ENCODE measurements around the gene SLC2A6. TPM values are rescaled to one million over a fixed set of nuclear protein-coding genes. Genes with fewer than 3 reads are reported as not detected.

SLC2A6 gene
- total and polyA plus RNA-seq, 11 donors: 1.8 to 10.4 (median 3.2) TPM

DNA sequence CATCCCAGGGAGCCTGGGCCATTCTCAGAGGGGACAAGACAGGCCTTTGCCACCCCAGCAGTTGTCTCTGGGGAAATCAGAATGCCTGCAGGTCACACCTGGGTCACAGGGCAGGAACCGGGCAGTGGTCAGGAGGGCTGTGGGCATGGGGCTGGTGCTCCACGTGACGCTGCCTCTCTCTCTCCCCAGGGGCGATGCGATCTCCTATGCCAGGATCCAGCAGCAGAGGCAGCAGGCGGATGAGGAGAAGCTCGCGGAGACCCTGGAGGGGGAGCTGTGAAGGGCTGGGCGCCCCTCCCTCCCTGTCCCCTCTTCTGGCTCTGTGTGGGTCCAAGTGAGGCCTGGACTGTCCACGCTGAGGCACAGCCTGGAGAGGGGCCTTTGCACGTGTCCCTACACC is 10.5 kb downstream of the SLC2A6 start:
- H3K36me3 ChIP-seq: peaks cover 0 to 30% (median 8%) of the 10 kb centered on the region in 9 donors
- H3K27me3 ChIP-seq: no peaks in the 10 kb centered on the region
- H3K9me3 ChIP-seq: no peaks in the 10 kb centered on the region
- H3K27ac ChIP-seq: no peak overlapping the region
- H3K4me3 ChIP-seq: no peak overlapping the region
- intact Hi-C loops (cut with DNase I): loop anchor here in 1 of 10 donors (10.0 kb wide), 1 partner anchor 54 kb away; the partner anchor contains the start of gene REXO4
- H3K4me1 ChIP-seq: peaks cover 0 to 11% (median 0%) of the 10 kb centered on the region in 12 donors
- DNase-seq (no peak), ATAC-seq (no peak)
- 89 to 97% (median 93%) methylated on average over 10 to 11 of the region's 11 CpGs for WGBS, 4 donors
- no peak for TF ChIP-seq POLR2A (IDR thresholded peaks at IDR 0.05)
- TF ChIP-seq, protein P1, sequence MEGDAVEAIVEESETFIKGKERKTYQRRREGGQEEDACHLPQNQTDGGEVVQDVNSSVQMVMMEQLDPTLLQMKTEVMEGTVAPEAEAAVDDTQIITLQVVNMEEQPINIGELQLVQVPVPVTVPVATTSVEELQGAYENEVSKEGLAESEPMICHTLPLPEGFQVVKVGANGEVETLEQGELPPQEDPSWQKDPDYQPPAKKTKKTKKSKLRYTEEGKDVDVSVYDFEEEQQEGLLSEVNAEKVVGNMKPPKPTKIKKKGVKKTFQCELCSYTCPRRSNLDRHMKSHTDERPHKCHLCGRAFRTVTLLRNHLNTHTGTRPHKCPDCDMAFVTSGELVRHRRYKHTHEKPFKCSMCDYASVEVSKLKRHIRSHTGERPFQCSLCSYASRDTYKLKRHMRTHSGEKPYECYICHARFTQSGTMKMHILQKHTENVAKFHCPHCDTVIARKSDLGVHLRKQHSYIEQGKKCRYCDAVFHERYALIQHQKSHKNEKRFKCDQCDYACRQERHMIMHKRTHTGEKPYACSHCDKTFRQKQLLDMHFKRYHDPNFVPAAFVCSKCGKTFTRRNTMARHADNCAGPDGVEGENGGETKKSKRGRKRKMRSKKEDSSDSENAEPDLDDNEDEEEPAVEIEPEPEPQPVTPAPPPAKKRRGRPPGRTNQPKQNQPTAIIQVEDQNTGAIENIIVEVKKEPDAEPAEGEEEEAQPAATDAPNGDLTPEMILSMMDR (IDR thresholded peaks at IDR 0.05): no peak

DNA sequence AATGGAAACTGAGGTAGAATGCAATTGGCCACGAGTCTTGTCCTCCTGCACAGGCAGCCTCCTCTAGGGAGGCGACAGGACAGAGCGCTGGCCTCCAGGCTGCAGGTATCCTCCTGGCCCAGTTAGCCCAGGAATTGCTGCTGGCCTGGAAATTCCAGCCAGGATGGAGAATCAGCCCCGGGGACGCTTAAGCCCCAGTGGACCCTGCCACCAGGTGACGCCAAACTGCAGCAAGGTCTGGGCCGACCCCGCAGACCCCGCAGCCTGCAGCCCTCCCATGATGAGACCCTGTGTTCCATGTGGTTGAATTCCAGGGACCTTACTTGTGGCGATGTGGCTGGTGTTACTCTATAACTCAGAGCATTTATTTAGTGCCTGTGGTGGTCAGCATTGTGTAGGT is 11.8 kb downstream of the SLC2A6 start:
- Histone ChIP-seq H3K9me3 (no peaks in the 10 kb centered on the region), H3K27me3 (no peaks in the 10 kb centered on the region), H3K27ac (no peak overlapping the region), H3K4me1 (peaks cover 0 to 10% (median 0%) of the 10 kb centered on the region in 12 donors), H3K4me3 (no peak overlapping the region), H3K36me3 (peaks cover 0 to 28% (median 8%) of the 10 kb centered on the region in 9 donors)
- TF ChIP-seq, protein P1 (IDR thresholded peaks at IDR 0.05): no peak
- no peak for TF ChIP-seq POLR2A (IDR thresholded peaks at IDR 0.05)
- WGBS, 4 donors: 85 to 90% (median 87%) methylated on average over 10 of the region's 10 CpGs
- intact Hi-C loops (cut with DNase I): loop anchor here in 1 of 10 donors (10.0 kb wide), 1 partner anchor 52 kb away; the partner anchor contains the start of gene REXO4
- DNase-seq: no peak
- no peak for ATAC-seq

DNA sequence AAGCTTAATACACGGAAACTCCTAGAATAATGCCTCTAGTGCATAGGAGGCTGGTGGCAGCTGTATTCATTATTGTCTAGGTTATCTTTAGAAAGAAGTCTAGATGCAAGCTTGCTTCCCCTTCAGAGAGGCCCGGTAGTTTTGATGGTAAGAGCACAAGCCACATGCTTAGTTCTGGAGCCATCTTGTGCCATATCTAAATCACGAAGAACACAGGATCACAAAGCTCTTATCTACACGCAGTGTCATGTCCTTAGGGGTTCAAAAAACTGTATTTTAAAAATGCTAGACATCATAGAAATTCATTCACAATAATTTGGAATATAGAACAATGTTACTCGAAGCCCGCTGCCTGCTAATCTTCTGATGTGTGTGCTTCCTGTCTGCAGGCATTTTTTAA is 12.9 kb downstream of the SLC2A6 start:
- Histone ChIP-seq H3K4me1 (peaks cover 0 to 5% (median 1%) of the 10 kb centered on the region in 12 donors), H3K4me3 (no peak overlapping the region), H3K27ac (no peak overlapping the region), H3K36me3 (peaks cover 0 to 28% (median 3%) of the 10 kb centered on the region in 9 donors), H3K9me3 (no peaks in the 10 kb centered on the region), H3K27me3 (no peaks in the 10 kb centered on the region)
- WGBS, 4 donors: 73 to 84% (median 75%) methylated on average over 6 of the region's 6 CpGs
- ATAC-seq: no peak
- no peak for DNase-seq
- TF ChIP-seq, protein P1 (IDR thresholded peaks at IDR 0.05): no peak
- TF ChIP-seq POLR2A (IDR thresholded peaks at IDR 0.05): no peak
- intact Hi-C loops (cut with DNase I): loop anchor here in 1 of 10 donors (10.0 kb wide), 1 partner anchor 51 kb away; the partner anchor contains the start of gene REXO4

DNA sequence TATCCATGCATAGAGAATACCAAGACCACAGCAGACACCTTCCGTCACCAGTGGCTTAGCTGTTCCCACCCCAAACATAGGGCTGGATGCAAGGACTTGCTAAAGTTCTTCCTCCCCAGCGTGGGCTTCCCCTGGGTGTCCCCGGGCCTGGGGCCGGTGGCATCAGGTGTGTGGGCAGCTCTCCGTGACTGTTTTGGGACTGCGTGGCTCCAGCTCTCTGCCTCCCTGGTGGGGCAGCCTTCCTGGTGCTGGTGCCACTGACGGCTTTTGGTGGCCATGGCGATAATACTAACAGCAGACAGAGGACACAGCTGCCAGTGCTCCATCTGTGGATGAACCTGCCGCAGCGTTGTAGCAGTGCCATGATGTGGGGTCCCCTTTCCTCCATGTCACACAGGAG is 14.3 kb downstream of the SLC2A6 start:
- WGBS, 4 donors: 93 to 100% (median 96%) methylated on average over 4 to 10 of the region's 10 CpGs
- no peaks in the 10 kb centered on the region for H3K9me3 ChIP-seq
- TF ChIP-seq POLR2A (IDR thresholded peaks at IDR 0.05): no peak
- TF ChIP-seq, protein P1 (IDR thresholded peaks at IDR 0.05): no peak
- ATAC-seq (no peak), DNase-seq (no peak)
- H3K4me1 ChIP-seq: peaks cover 0 to 13% (median 7%) of the 10 kb centered on the region in 12 donors
- H3K4me3 ChIP-seq: no peak overlapping the region
- H3K36me3 ChIP-seq: peaks cover 0 to 28% (median 3%) of the 10 kb centered on the region in 9 donors
- no peaks in the 10 kb centered on the region for H3K27me3 ChIP-seq
- no peak overlapping the region for H3K27ac ChIP-seq
- intact Hi-C loops (cut with DNase I): loop anchor here in 1 of 10 donors (10.0 kb wide), 1 partner anchor 50 kb away; the partner anchor contains the start of gene REXO4

All from heart left ventricle (tissue), 16 donors.